ENCODE results near the gene ZSCAN25. TPM values are rescaled to one million over a fixed set of nuclear protein-coding genes. Genes with fewer than 3 reads are reported as not detected.

The ZSCAN25 gene
- total RNA-seq, 1 experiment from 2014 or later = 20.6 TPM

- Histone ChIP-seq H3K27me3 (replicated peaks; ENCODE audit: insufficient read depth, low read depth, low read length, poor library complexity) (no peaks in the 10 kb centered on the region), H3K9me3 (ENCODE audit: low read depth, low read length, poor library complexity, severe bottlenecking) (no peaks in the 10 kb centered on the region), H3K27ac (ENCODE audit: low read depth, low read length, poor library complexity, severe bottlenecking) (no peak overlapping the region), H3K4me3 (ENCODE audit: low read depth, low read length, poor library complexity, severe bottlenecking) (no peak overlapping the region), H3K4me1 (ENCODE audit: insufficient read depth, low read length, poor library complexity, severe bottlenecking) (peaks cover 9% of the 10 kb centered on the region), H3K36me3 (ENCODE audit: insufficient read depth, low read length, poor library complexity, severe bottlenecking) (no peaks in the 10 kb centered on the region)
- BruUV-seq (replicated peaks) = no TSS peak
- DNase-seq (ENCODE audit: low spot score) = no peak
- CTCF ChIA-PET = no interaction called here
- TF ChIP-seq EZH2 (IDR thresholded peaks at IDR 0.05; ENCODE audit: borderline replicate concordance, low read depth, low read length, poor library complexity, severe bottlenecking) (no peak), CTCF (conservative IDR thresholded peaks at IDR 0.05; ENCODE audit: low read depth, low read length) (no peak)
- POLR2A ChIA-PET (ENCODE audit: low non-redundant PET) = no interaction called here
- intact Hi-C loops (cut with micrococcal nuclease; ENCODE audit: unreplicated experiment) = no loop called here
Observed at GRCh38 chr7:99677013-99677647, 60.4 kb downstream of the ZSCAN25 start.

- Histone ChIP-seq H3K4me1 (ENCODE audit: insufficient read depth, low read length, poor library complexity, severe bottlenecking) (peaks cover 9% of the 10 kb centered on the region), H3K4me3 (ENCODE audit: low read depth, low read length, poor library complexity, severe bottlenecking) (no peak overlapping the region), H3K27me3 (replicated peaks; ENCODE audit: insufficient read depth, low read depth, low read length, poor library complexity) (no peaks in the 10 kb centered on the region), H3K27ac (ENCODE audit: low read depth, low read length, poor library complexity, severe bottlenecking) (no peak overlapping the region), H3K9me3 (ENCODE audit: low read depth, low read length, poor library complexity, severe bottlenecking) (no peaks in the 10 kb centered on the region), H3K36me3 (ENCODE audit: insufficient read depth, low read length, poor library complexity, severe bottlenecking) (no peaks in the 10 kb centered on the region)
- intact Hi-C loops (cut with micrococcal nuclease; ENCODE audit: unreplicated experiment) = no loop called here
- ChIA-PET POLR2A (ENCODE audit: low non-redundant PET) (no interaction called here), CTCF (no interaction called here)
- no TSS peak for BruUV-seq (replicated peaks)
- no peak for DNase-seq (ENCODE audit: low spot score)
- no peak for TF ChIP-seq CTCF (conservative IDR thresholded peaks at IDR 0.05; ENCODE audit: low read depth, low read length)
- TF ChIP-seq EZH2 (IDR thresholded peaks at IDR 0.05; ENCODE audit: borderline replicate concordance, low read depth, low read length, poor library complexity, severe bottlenecking) = no peak
Observed at GRCh38 chr7:99677648-99678045, 60.9 kb downstream of the ZSCAN25 start.

- no peaks in the 10 kb centered on the region for H3K9me3 ChIP-seq (ENCODE audit: low read depth, low read length, poor library complexity, severe bottlenecking)
- intact Hi-C loops (cut with micrococcal nuclease; ENCODE audit: unreplicated experiment) = no loop called here
- H3K4me1 ChIP-seq (ENCODE audit: insufficient read depth, low read length, poor library complexity, severe bottlenecking) = peaks cover 9% of the 10 kb centered on the region
- H3K27me3 ChIP-seq (replicated peaks; ENCODE audit: insufficient read depth, low read depth, low read length, poor library complexity) = no peaks in the 10 kb centered on the region
- ChIA-PET CTCF (no interaction called here), POLR2A (ENCODE audit: low non-redundant PET) (no interaction called here)
- no peak overlapping the region for H3K27ac ChIP-seq (ENCODE audit: low read depth, low read length, poor library complexity, severe bottlenecking)
- peak; percentile 85 for DNase-seq (ENCODE audit: low spot score)
- no TSS peak for BruUV-seq (replicated peaks)
- peak overlapping the region; percentile 23 for H3K4me3 ChIP-seq (ENCODE audit: low read depth, low read length, poor library complexity, severe bottlenecking)
- TF ChIP-seq CTCF (conservative IDR thresholded peaks at IDR 0.05; ENCODE audit: low read depth, low read length) = no peak
- no peak for TF ChIP-seq EZH2 (IDR thresholded peaks at IDR 0.05; ENCODE audit: borderline replicate concordance, low read depth, low read length, poor library complexity, severe bottlenecking)
- H3K36me3 ChIP-seq (ENCODE audit: insufficient read depth, low read length, poor library complexity, severe bottlenecking) = no peaks in the 10 kb centered on the region
Observed at GRCh38 chr7:99679032-99679399, 62.3 kb downstream of the ZSCAN25 start.
